ENCODE results near the gene TNRC6B. TPM values are rescaled to one million over a fixed set of nuclear protein-coding genes. Genes with fewer than 3 reads are reported as not detected.

Gene TNRC6B
- total and polyA plus RNA-seq, 2 experiments from 2014 or later: 46.9 to 87.8 TPM

DNA sequence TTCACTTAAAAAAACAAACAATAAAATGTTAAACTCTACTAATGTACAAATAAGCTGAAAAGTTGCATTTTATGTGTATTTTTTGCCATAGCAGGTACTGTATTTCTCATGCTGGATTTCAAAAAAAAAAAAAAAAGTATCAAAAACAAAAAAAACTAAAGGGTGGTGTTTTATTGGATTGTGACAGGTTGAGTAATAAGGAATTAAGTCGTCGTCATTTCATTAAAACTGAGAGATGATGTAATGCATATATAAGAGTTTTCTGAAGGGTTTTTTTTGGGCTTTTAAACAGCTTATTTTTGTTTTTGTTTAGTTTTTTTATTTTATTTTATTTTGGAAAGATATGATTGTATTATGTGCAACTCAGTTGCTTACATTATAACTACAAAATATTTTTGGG is 157.6 kb downstream of the TNRC6B start:
- Histone ChIP-seq H3K9me2 (ENCODE audit: insufficient read depth) (no peaks in the 10 kb centered on the region), H3F3A (replicated peaks; ENCODE audit: low read depth) (peaks cover 8% of the 10 kb centered on the region; the same call in 1 of the 2 replicates), H3K27ac (ENCODE audit: low read depth) (no peak overlapping the region), H3K4me1 (ENCODE audit: insufficient read depth) (peaks cover 37% of the 10 kb centered on the region), H4K20me1 (replicated peaks; ENCODE audit: insufficient read depth) (no peaks in the 10 kb centered on the region), H3K27me3 (ENCODE audit: insufficient read depth) (no peaks in the 10 kb centered on the region), H3K4me2 (no peak overlapping the region), H3K4me3 (no peak overlapping the region), H2AFZ (no peak overlapping the region), H3K79me2 (replicated peaks; ENCODE audit: insufficient read depth) (no peaks in the 10 kb centered on the region), H3K36me3 (ENCODE audit: insufficient read depth) (no peaks in the 10 kb centered on the region)
- peaks cover 43% of the 10 kb centered on the region for H3K4me1 Mint-ChIP-seq
- TF ChIP-seq JUNB (IDR thresholded peaks at IDR 0.05; ENCODE audit: unreplicated experiment) (no peak), EZH2phosphoT487 (IDR thresholded peaks at IDR 0.05; ENCODE audit: unreplicated experiment) (no peak), CREB1 (CRISPR knock-in tag; IDR thresholded peaks at IDR 0.05; ENCODE audit: low read depth) (no peak)
- no peak overlapping the region for H3K27ac Mint-ChIP-seq
- DNase-seq (ENCODE audit: low spot score): no peak
- peaks cover 3% of the 10 kb centered on the region for H3K27me3 Mint-ChIP-seq (ENCODE audit: insufficient read depth, low read depth, poor library complexity)
- H3K36me3 Mint-ChIP-seq (ENCODE audit: low read depth): peaks cover 11% of the 10 kb centered on the region; the same call in 2 of the 3 replicates
- ATAC-seq: no peak
- H3K4me3 Mint-ChIP-seq: no peak overlapping the region
- H3K9me3 Mint-ChIP-seq: no peaks in the 10 kb centered on the region

DNA sequence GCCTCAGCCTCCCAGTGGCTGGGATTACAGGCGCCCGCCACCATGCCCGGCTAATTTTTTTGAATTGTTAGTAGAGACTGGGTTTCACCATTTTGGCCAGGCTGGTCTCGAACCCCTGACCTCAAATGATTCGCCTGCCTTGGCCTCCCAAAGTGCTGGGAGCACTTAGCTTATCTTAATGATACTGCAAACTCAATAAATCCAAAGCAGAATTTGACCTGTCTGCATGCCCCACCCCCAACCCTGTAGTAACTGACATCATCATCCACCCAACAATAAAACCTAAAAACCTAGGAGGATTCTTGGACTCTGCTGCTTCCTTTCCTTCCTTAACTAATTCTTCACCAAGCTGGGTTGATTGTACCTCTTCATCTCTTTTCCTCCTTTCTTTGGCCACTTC is 162.3 kb downstream of the TNRC6B start:
- H2AFZ ChIP-seq: no peak overlapping the region
- Mint-ChIP-seq H3K4me3 (no peak overlapping the region), H3K27ac (no peak overlapping the region), H3K27me3 (ENCODE audit: insufficient read depth, low read depth, poor library complexity) (peaks cover 3% of the 10 kb centered on the region), H3K4me1 (no peaks in the 10 kb centered on the region; the same call in 2 of the 3 replicates), H3K36me3 (ENCODE audit: low read depth) (peaks cover 5% of the 10 kb centered on the region; the same call in 1 of the 3 replicates), H3K9me3 (no peaks in the 10 kb centered on the region)
- H4K20me1 ChIP-seq (replicated peaks; ENCODE audit: insufficient read depth): no peaks in the 10 kb centered on the region
- H3K27ac ChIP-seq (ENCODE audit: low read depth): no peak overlapping the region
- no peaks in the 10 kb centered on the region for H3K79me2 ChIP-seq (replicated peaks; ENCODE audit: insufficient read depth)
- H3K4me1 ChIP-seq (ENCODE audit: insufficient read depth): peaks cover 2% of the 10 kb centered on the region
- no peak overlapping the region for H3K4me2 ChIP-seq
- no peak for ATAC-seq
- no peaks in the 10 kb centered on the region for H3K9me2 ChIP-seq (ENCODE audit: insufficient read depth)
- TF ChIP-seq ZNF114 (CRISPR knock-in tag; IDR thresholded peaks at IDR 0.05) (no peak), JUNB (IDR thresholded peaks at IDR 0.05; ENCODE audit: unreplicated experiment) (no peak)
- TF ChIP-seq, protein P1, sequence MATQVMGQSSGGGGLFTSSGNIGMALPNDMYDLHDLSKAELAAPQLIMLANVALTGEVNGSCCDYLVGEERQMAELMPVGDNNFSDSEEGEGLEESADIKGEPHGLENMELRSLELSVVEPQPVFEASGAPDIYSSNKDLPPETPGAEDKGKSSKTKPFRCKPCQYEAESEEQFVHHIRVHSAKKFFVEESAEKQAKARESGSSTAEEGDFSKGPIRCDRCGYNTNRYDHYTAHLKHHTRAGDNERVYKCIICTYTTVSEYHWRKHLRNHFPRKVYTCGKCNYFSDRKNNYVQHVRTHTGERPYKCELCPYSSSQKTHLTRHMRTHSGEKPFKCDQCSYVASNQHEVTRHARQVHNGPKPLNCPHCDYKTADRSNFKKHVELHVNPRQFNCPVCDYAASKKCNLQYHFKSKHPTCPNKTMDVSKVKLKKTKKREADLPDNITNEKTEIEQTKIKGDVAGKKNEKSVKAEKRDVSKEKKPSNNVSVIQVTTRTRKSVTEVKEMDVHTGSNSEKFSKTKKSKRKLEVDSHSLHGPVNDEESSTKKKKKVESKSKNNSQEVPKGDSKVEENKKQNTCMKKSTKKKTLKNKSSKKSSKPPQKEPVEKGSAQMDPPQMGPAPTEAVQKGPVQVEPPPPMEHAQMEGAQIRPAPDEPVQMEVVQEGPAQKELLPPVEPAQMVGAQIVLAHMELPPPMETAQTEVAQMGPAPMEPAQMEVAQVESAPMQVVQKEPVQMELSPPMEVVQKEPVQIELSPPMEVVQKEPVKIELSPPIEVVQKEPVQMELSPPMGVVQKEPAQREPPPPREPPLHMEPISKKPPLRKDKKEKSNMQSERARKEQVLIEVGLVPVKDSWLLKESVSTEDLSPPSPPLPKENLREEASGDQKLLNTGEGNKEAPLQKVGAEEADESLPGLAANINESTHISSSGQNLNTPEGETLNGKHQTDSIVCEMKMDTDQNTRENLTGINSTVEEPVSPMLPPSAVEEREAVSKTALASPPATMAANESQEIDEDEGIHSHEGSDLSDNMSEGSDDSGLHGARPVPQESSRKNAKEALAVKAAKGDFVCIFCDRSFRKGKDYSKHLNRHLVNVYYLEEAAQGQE (IDR thresholded peaks at IDR 0.05; ENCODE audit: unreplicated experiment): no peak
- peaks cover 6% of the 10 kb centered on the region; the same call in 1 of the 2 replicates for H3F3A ChIP-seq (replicated peaks; ENCODE audit: low read depth)
- H3K27me3 ChIP-seq (ENCODE audit: insufficient read depth): no peaks in the 10 kb centered on the region
- no peak for DNase-seq (ENCODE audit: low spot score)
- no peaks in the 10 kb centered on the region for H3K36me3 ChIP-seq (ENCODE audit: insufficient read depth)
- H3K4me3 ChIP-seq: no peak overlapping the region

DNA sequence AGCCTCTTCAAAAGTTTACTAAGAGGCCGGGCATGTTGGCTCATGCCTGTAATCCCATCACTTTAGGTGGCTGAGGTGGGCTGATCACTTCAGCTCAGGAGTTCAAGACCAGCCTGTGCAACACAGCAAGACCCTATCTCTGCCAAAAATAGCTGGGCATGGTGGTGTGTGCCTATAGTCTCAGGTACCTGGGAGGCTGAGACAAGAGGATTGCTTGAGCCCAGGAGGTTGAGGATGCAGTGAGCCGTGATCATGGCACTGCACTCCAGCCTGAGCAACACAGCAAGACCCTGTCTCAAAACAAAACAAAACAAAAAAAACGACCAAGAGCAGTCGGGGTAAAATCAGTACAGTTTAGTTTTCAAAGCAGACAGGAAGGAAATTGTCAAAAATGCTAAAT is 163.9 kb downstream of the TNRC6B start:
- H3K9me3 Mint-ChIP-seq: no peaks in the 10 kb centered on the region
- peaks cover 2% of the 10 kb centered on the region; the same call in 1 of the 2 replicates for H3K79me2 ChIP-seq (replicated peaks; ENCODE audit: insufficient read depth)
- H3K27ac ChIP-seq (ENCODE audit: low read depth): no peak overlapping the region
- no peaks in the 10 kb centered on the region for H3K4me1 ChIP-seq (ENCODE audit: insufficient read depth)
- ATAC-seq: no peak
- peaks cover 12% of the 10 kb centered on the region for H3K27me3 Mint-ChIP-seq (ENCODE audit: insufficient read depth, low read depth, poor library complexity)
- no peak for DNase-seq (ENCODE audit: low spot score)
- no peaks in the 10 kb centered on the region for H3K27me3 ChIP-seq (ENCODE audit: insufficient read depth)
- no peaks in the 10 kb centered on the region for H3K4me1 Mint-ChIP-seq
- H3K4me2 ChIP-seq: no peak overlapping the region
- H2AFZ ChIP-seq: no peak overlapping the region
- TF ChIP-seq CREB1 (CRISPR knock-in tag; IDR thresholded peaks at IDR 0.05; ENCODE audit: low read depth): no peak
- no peak overlapping the region for H3K27ac Mint-ChIP-seq
- H3K36me3 ChIP-seq (ENCODE audit: insufficient read depth): no peaks in the 10 kb centered on the region
- no peak overlapping the region for H3K4me3 ChIP-seq
- no peaks in the 10 kb centered on the region for H3K9me2 ChIP-seq (ENCODE audit: insufficient read depth)
- H4K20me1 ChIP-seq (replicated peaks; ENCODE audit: insufficient read depth): no peaks in the 10 kb centered on the region
- peaks cover 11% of the 10 kb centered on the region; the same call in 1 of the 2 replicates for H3F3A ChIP-seq (replicated peaks; ENCODE audit: low read depth)
- no peak overlapping the region; the same call in 2 of the 3 replicates for H3K4me3 Mint-ChIP-seq
- peaks cover 5% of the 10 kb centered on the region; the same call in 1 of the 3 replicates for H3K36me3 Mint-ChIP-seq (ENCODE audit: low read depth)

All from GM23338 (cell line).